ENCODE measurements around the gene LGSN. TPM values are rescaled to one million over a fixed set of nuclear protein-coding genes. Genes with fewer than 3 reads are reported as not detected.
"Not testable (repeated sequence)": the region's sequence is repeated elsewhere in the genome, so short reads cannot be mapped to it uniquely, and the experiment has no call there.

Gene LGSN
- total RNA-seq, 1 donor from 2014 or later: not detected

- H3K36me3 Mint-ChIP-seq (ENCODE audit: unreplicated experiment): no peaks in the 10 kb centered on the region
- no peak overlapping the region for H3K4me3 Mint-ChIP-seq (ENCODE audit: unreplicated experiment)
- TF ChIP-seq CTCF (IDR thresholded peaks at IDR 0.05): no peak
- DNase-seq (ENCODE audit: extremely low spot score, unreplicated experiment): no peak
- H3K9me3 Mint-ChIP-seq (ENCODE audit: unreplicated experiment): no peaks in the 10 kb centered on the region
- no peak overlapping the region for H3K27ac Mint-ChIP-seq (ENCODE audit: unreplicated experiment)
- H3K27me3 Mint-ChIP-seq (ENCODE audit: unreplicated experiment): no peaks in the 10 kb centered on the region
- H3K4me1 Mint-ChIP-seq (ENCODE audit: unreplicated experiment): peaks cover 14% of the 10 kb centered on the region
Measured at GRCh38 chr6:63346217-63346835, 26.5 kb upstream of the LGSN start.

- no peak for TF ChIP-seq CTCF (IDR thresholded peaks at IDR 0.05)
- Mint-ChIP-seq H3K36me3 (ENCODE audit: unreplicated experiment) (no peaks in the 10 kb centered on the region), H3K27ac (ENCODE audit: unreplicated experiment) (no peak overlapping the region)
Measured at GRCh38 chr6:63340351-63340750, 20.6 kb upstream of the LGSN start.

GRCh38 chr6:63334652-63335051, 14.9 kb upstream of the LGSN start:
- DNase-seq (ENCODE audit: extremely low spot score, unreplicated experiment); H3K27me3 Mint-ChIP-seq (ENCODE audit: unreplicated experiment); H3K4me1 Mint-ChIP-seq (ENCODE audit: unreplicated experiment); H3K36me3 Mint-ChIP-seq (ENCODE audit: unreplicated experiment); H3K27ac Mint-ChIP-seq (ENCODE audit: unreplicated experiment); H3K4me3 Mint-ChIP-seq (ENCODE audit: unreplicated experiment): not testable (repeated sequence)
- peaks cover 20% of the 10 kb centered on the region for H3K9me3 Mint-ChIP-seq (ENCODE audit: unreplicated experiment)

More at GRCh38 chr6:63340351-63340750, 20.6 kb upstream of the LGSN start:
- H3K27me3 Mint-ChIP-seq (ENCODE audit: unreplicated experiment): no peaks in the 10 kb centered on the region
- H3K9me3 Mint-ChIP-seq (ENCODE audit: unreplicated experiment): peaks cover 24% of the 10 kb centered on the region
- no peak overlapping the region for H3K4me3 Mint-ChIP-seq (ENCODE audit: unreplicated experiment)
- H3K4me1 Mint-ChIP-seq (ENCODE audit: unreplicated experiment): no peaks in the 10 kb centered on the region
- no peak for DNase-seq (ENCODE audit: extremely low spot score, unreplicated experiment)

- Mint-ChIP-seq H3K27ac (ENCODE audit: unreplicated experiment) (no peak overlapping the region), H3K4me3 (ENCODE audit: unreplicated experiment) (no peak overlapping the region), H3K36me3 (ENCODE audit: unreplicated experiment) (no peaks in the 10 kb centered on the region), H3K4me1 (ENCODE audit: unreplicated experiment) (no peaks in the 10 kb centered on the region), H3K9me3 (ENCODE audit: unreplicated experiment) (peaks cover 10% of the 10 kb centered on the region), H3K27me3 (ENCODE audit: unreplicated experiment) (no peaks in the 10 kb centered on the region)
- no peak for DNase-seq (ENCODE audit: extremely low spot score, unreplicated experiment)
- TF ChIP-seq CTCF (IDR thresholded peaks at IDR 0.05): no peak
Measured at GRCh38 chr6:63333440-63333839, 13.7 kb upstream of the LGSN start.

GRCh38 chr6:63326630-63327029, 6.8 kb upstream of the LGSN start:
- not testable (repeated sequence) for H3K4me3 Mint-ChIP-seq (ENCODE audit: unreplicated experiment); H3K27me3 Mint-ChIP-seq (ENCODE audit: unreplicated experiment); H3K4me1 Mint-ChIP-seq (ENCODE audit: unreplicated experiment); H3K36me3 Mint-ChIP-seq (ENCODE audit: unreplicated experiment); H3K27ac Mint-ChIP-seq (ENCODE audit: unreplicated experiment); DNase-seq (ENCODE audit: extremely low spot score, unreplicated experiment)
- peaks cover 13% of the 10 kb centered on the region for H3K9me3 Mint-ChIP-seq (ENCODE audit: unreplicated experiment)

GRCh38 chr6:63322981-63323380, 3.2 kb upstream of the LGSN start:
- peaks cover 8% of the 10 kb centered on the region for H3K27me3 Mint-ChIP-seq (ENCODE audit: unreplicated experiment)
- DNase-seq (ENCODE audit: extremely low spot score, unreplicated experiment): no peak
- TF ChIP-seq CTCF (IDR thresholded peaks at IDR 0.05): no peak
- no peak overlapping the region for H3K4me3 Mint-ChIP-seq (ENCODE audit: unreplicated experiment)
- no peaks in the 10 kb centered on the region for H3K4me1 Mint-ChIP-seq (ENCODE audit: unreplicated experiment)
- peaks cover 4% of the 10 kb centered on the region for H3K9me3 Mint-ChIP-seq (ENCODE audit: unreplicated experiment)
- H3K36me3 Mint-ChIP-seq (ENCODE audit: unreplicated experiment): no peaks in the 10 kb centered on the region
- no peak overlapping the region for H3K27ac Mint-ChIP-seq (ENCODE audit: unreplicated experiment)
